Activated CD8-positive, alpha-beta T cell treated with anti-CD3 and anti-CD28 coated beads for 36 hours (primary cell): ENCODE measurements around the gene CFAP20DC. TPM values are rescaled to one million over a fixed set of nuclear protein-coding genes. Genes with fewer than 3 reads are reported as not detected.

Source experiments
- ATAC-seq: fragments of 200-7000 bp; cut with Tn5 transposase; one replicate; pipeline ENCODE4 v1.10.0; 2021; ENCODE audit warnings: mild to moderate bottlenecking, moderate library complexity
- CTCF ChIA-PET: fragments of 350-600 bp; sonication (Branson Sonifier 250); formaldehyde crosslinking; loops from one replicate; lab custom pipeline; 2021; ENCODE audit warnings: antibody characterized with exemption; lab: Charles Lee
- POLR2A ChIA-PET: fragments of 350-600 bp; sonication (Branson Sonifier 250); formaldehyde crosslinking; loops from one replicate; lab custom pipeline; 2021; ENCODE audit warnings: antibody characterized with exemption; lab: Charles Lee
- DNase-seq: peaks from one replicate; pipeline ENCODE4 v3.0.0-alpha.2; 2020
- H3K27ac Mint-ChIP-seq: one replicate; pipeline ENCODE4 v1.8.0; 2021; ENCODE audit warnings: mild to moderate bottlenecking, mixed read lengths
- H3K27me3 Mint-ChIP-seq: one replicate; pipeline ENCODE4 v1.8.0; 2021; ENCODE audit warnings: mixed read lengths
- H3K36me3 Mint-ChIP-seq: one replicate; pipeline ENCODE4 v1.8.0; 2021; ENCODE audit warnings: low read depth, mixed read lengths
- H3K4me1 Mint-ChIP-seq: one replicate; pipeline ENCODE4 v1.8.0; 2021; ENCODE audit warnings: low read depth, mixed read lengths
- H3K4me3 Mint-ChIP-seq: one replicate; pipeline ENCODE4 v1.8.0; 2021; ENCODE audit warnings: mild to moderate bottlenecking, moderate library complexity, mixed read lengths
- H3K9me3 Mint-ChIP-seq: one replicate; pipeline ENCODE4 v1.8.0; 2021; ENCODE audit warnings: mixed read lengths
- intact Hi-C: fragments of 100-400 bp; cut with micrococcal nuclease; formaldehyde crosslinking; loops from one replicate; pipeline ENCODE4 v1.10.0; 2022
- total RNA-seq, 2 experiments: library from RNA; stranded (reverse); gene quantifications; one replicate each; pipeline ENCODE4 v1.2.3, GENCODE V29; 2021
- TF ChIP-seq, protein P1 (sequence below): fragments of 200-600 bp; IDR thresholded peaks from one replicate; pipeline ENCODE4 v1.8.0; 2022; ENCODE audit warnings: antibody characterized with exemption, mild to moderate bottlenecking

CFAP20DC gene
- total RNA-seq, 2 experiments from 2014 or later = 1.4 to 1.5 TPM

DNA sequence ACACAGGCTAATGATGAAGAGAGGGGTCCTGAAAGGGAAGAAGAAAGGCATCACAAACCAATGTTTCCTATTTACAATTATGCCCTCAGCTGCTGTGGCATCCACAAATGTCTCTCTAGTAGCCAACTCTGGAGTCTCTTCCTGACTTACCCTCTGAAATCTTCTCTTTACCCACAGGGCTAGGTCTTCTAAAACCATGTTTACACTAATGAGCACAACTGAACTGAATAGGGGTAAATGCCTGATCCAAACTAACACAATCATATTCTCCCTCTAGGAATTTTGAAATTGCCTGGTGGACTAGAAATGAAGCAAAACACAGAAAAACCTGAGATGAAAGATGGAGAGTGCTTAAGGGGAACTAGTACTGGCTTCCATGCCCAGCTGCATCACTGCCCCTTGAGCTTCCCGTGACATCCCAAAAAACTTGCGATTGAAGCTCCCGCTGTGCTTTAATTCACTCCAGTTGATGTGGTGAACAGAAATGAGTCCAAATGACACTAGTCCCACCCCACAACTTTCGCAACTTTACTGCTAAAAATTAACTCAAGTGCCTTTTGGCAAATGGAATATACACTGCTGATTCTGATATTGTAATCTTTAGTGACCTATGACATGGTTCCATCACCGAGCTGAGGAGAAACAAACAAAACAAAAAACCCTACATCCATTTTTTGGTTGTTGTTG is 32.8 kb downstream of the CFAP20DC start:
- no peaks in the 10 kb centered on the region for H3K4me1 Mint-ChIP-seq
- H3K4me3 Mint-ChIP-seq = no peak overlapping the region
- no peak overlapping the region for H3K27ac Mint-ChIP-seq
- no peaks in the 10 kb centered on the region for H3K36me3 Mint-ChIP-seq
- ATAC-seq = no peak
- ChIA-PET CTCF (interaction anchor here (0.6 kb wide), 1 partner anchor 36 kb away, joined by 3 read pairs; no protein-coding TSS in a partner anchor), POLR2A (no interaction called here)
- DNase-seq = no peak
- TF ChIP-seq, protein P1, sequence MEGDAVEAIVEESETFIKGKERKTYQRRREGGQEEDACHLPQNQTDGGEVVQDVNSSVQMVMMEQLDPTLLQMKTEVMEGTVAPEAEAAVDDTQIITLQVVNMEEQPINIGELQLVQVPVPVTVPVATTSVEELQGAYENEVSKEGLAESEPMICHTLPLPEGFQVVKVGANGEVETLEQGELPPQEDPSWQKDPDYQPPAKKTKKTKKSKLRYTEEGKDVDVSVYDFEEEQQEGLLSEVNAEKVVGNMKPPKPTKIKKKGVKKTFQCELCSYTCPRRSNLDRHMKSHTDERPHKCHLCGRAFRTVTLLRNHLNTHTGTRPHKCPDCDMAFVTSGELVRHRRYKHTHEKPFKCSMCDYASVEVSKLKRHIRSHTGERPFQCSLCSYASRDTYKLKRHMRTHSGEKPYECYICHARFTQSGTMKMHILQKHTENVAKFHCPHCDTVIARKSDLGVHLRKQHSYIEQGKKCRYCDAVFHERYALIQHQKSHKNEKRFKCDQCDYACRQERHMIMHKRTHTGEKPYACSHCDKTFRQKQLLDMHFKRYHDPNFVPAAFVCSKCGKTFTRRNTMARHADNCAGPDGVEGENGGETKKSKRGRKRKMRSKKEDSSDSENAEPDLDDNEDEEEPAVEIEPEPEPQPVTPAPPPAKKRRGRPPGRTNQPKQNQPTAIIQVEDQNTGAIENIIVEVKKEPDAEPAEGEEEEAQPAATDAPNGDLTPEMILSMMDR = no peak
- H3K9me3 Mint-ChIP-seq = no peaks in the 10 kb centered on the region
- intact Hi-C loops = no loop called here
- H3K27me3 Mint-ChIP-seq = peaks cover 3% of the 10 kb centered on the region

GRCh38 chr3:59013611-59014010 is 36.2 kb downstream of the CFAP20DC start:
- POLR2A ChIA-PET = no interaction called here
- no peak overlapping the region for H3K4me3 Mint-ChIP-seq
- no peaks in the 10 kb centered on the region for H3K9me3 Mint-ChIP-seq
- ATAC-seq (no peak), DNase-seq (no peak)
- no peak overlapping the region for H3K27ac Mint-ChIP-seq
- H3K36me3 Mint-ChIP-seq = no peaks in the 10 kb centered on the region
- TF ChIP-seq, protein P1 = no peak
- H3K27me3 Mint-ChIP-seq = peaks cover 12% of the 10 kb centered on the region
- CTCF ChIA-PET = no interaction called here
- intact Hi-C loops = no loop called here
- no peaks in the 10 kb centered on the region for H3K4me1 Mint-ChIP-seq

DNA sequence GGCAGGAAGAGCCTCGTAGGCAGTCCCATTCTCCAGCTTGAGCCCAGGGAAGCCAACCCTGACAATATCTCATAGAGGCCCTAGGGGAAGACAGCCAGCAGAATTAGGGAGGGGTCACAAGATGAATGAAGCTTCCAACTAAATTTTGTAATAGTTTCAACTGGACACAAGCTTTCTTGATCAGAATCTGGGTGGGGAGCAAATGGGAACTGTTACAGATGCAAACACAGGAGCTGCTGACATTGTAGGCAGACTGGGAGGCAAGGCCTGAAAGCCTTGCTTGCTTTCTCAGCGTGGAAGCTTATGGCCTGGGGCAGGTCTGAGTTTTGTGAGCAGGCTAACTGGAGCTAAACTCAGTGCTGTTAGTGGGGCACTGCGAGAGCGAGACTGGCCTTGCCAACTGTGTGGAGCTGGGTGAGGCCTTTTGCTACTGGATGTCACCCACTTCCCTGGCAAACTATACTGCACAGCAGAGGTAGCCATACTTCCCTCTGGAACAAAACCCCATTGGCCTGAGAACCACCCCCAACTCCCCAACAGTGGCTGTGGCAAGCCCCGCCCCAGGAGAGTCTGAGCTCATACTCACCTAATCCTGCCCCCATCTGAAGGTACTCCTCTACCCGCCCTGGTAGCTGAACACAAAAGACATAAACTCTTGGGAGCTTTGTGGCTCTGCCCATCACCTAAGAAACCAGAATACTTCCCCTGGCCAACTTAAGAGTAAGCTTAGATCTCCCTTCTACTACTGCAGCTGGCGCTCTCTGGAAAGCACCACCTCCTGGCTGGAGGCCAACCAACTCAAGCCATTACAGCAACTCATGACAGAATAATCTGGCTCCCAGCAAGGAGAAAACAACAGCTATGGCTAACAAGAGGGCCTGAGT is 42.9 kb downstream of the CFAP20DC start:
- TF ChIP-seq, protein P1 = no peak
- intact Hi-C loops = no loop called here
- no peak overlapping the region for H3K4me3 Mint-ChIP-seq
- H3K27ac Mint-ChIP-seq = no peak overlapping the region
- CTCF ChIA-PET = no interaction called here
- ATAC-seq = no peak
- H3K4me1 Mint-ChIP-seq = no peaks in the 10 kb centered on the region
- H3K27me3 Mint-ChIP-seq = peaks cover 17% of the 10 kb centered on the region
- H3K36me3 Mint-ChIP-seq = no peaks in the 10 kb centered on the region
- DNase-seq = no peak
- H3K9me3 Mint-ChIP-seq = peaks cover 4% of the 10 kb centered on the region
- POLR2A ChIA-PET = no interaction called here

DNA sequence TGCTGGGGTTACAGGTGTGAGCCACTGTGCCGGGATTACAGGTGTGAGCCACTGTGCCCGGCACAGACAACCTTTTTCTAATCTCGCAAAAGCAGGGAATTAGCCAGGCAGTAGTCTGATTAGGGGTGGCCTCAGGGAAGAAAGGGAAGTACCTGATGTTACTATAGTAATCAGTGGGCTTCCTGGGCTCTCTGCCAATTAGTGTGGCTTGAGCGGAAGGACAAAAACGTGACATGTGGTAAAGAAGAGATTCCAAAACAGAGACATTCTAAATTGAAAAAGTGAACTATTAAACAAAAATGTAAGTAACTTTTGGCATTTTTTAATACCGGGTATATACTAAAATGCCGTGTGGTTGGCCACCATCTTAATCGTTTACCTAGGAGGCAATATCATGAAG is 48.1 kb downstream of the CFAP20DC start:
- DNase-seq = no peak
- no peak overlapping the region for H3K27ac Mint-ChIP-seq
- CTCF ChIA-PET = no interaction called here
- TF ChIP-seq, protein P1 = no peak
- peaks cover 1% of the 10 kb centered on the region for H3K9me3 Mint-ChIP-seq
- intact Hi-C loops = no loop called here
- H3K4me1 Mint-ChIP-seq = no peaks in the 10 kb centered on the region
- no peaks in the 10 kb centered on the region for H3K36me3 Mint-ChIP-seq
- ATAC-seq = no peak
- no peak overlapping the region for H3K4me3 Mint-ChIP-seq
- POLR2A ChIA-PET = no interaction called here
- H3K27me3 Mint-ChIP-seq = peaks cover 7% of the 10 kb centered on the region

- no peaks in the 10 kb centered on the region for H3K36me3 Mint-ChIP-seq
- TF ChIP-seq, protein P1 = no peak
- ChIA-PET CTCF (no interaction called here), POLR2A (no interaction called here)
- no peaks in the 10 kb centered on the region for H3K4me1 Mint-ChIP-seq
- H3K4me3 Mint-ChIP-seq = no peak overlapping the region
- no peak overlapping the region for H3K27ac Mint-ChIP-seq
- ATAC-seq (no peak), DNase-seq (no peak)
- intact Hi-C loops = no loop called here
- H3K27me3 Mint-ChIP-seq = peaks cover 7% of the 10 kb centered on the region
- H3K9me3 Mint-ChIP-seq = peaks cover 1% of the 10 kb centered on the region
These were observed 50.1 kb downstream of the CFAP20DC start for GRCh38 chr3:58999774-59000160.
